ENCODE results near the gene UGGT1. TPM values are rescaled to one million over a fixed set of nuclear protein-coding genes. Genes with fewer than 3 reads are reported as not detected.

UGGT1 gene
- polyA plus RNA-seq, 1 of the 3 experiments (the other 2 are of a cell fraction): 20.0 TPM

DNA sequence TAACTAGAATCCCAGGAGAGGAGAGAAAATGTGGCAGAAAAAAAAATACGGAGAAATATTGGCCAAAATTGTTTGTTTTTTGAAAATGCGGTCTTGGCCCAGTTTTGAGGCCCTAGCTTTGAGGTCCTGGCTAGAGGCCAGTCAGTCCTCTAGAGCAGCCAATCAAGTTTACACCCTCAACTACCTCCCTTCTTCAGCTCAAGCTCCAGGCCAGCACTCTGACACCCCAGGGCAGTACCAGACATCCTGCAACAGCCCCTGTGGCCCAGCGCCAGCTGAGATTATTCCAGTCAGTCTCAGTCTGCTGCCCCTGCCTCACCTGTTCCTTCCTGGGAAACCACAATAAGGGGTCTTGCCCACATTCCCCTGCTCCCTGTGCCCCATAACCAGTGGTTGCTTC is 107.7 kb downstream of the UGGT1 start:
- H3K79me2 ChIP-seq (ENCODE audit: insufficient read depth): no peaks in the 10 kb centered on the region
- no peaks in the 10 kb centered on the region for H4K20me1 ChIP-seq (ENCODE audit: insufficient read depth)
- no peak overlapping the region for H3K4me2 ChIP-seq
- ChIA-PET POLR2A (interaction anchor here (0.7 kb wide), 1 partner anchor 23 kb away, joined by 3 read pairs; no protein-coding TSS in a partner anchor), CTCF (interaction anchor here (1.0 to 1.2 kb wide), 2 partner anchors 19 to 34 kb away, joined by 4 read pairs; no protein-coding TSS in a partner anchor)
- peaks cover 0 to 4% of the 10 kb centered on the region in 2 experiments; a peak in 1 of 4 replicates for H3K4me1 ChIP-seq (ENCODE audit: control insufficient read depth in 1 of 2, insufficient read depth in 2 of 2, low read depth in 1 of 2, low read length in 1 of 2)
- H2AFZ ChIP-seq (ENCODE audit: low read depth): no peak overlapping the region
- no peak overlapping the region for H3K27ac ChIP-seq (ENCODE audit: low read depth in 2 of 2, low read length in 1 of 2)
- no peak overlapping the region for H3K4me3 ChIP-seq (ENCODE audit: low read depth in 2 of 2, low read length in 1 of 2)
- no peaks in the 10 kb centered on the region for H3F3A ChIP-seq (replicated peaks; ENCODE audit: insufficient read depth)
- H3K36me3 ChIP-seq (replicated peaks in 1 of 2; ENCODE audit: control insufficient read depth in 1 of 2, insufficient read depth in 2 of 2, low read length in 1 of 2): peaks cover 0 to 2% of the 10 kb centered on the region in 2 experiments
- H3K9me2 ChIP-seq: no peaks in the 10 kb centered on the region
- no peaks in the 10 kb centered on the region for H3K27me3 ChIP-seq (ENCODE audit: insufficient read depth)
- H3K9ac ChIP-seq: no peak overlapping the region
- 91% methylated on average over 2 of the region's 3 CpGs for WGBS (ENCODE audit: low lambda C conversion rate)
- no peak for TF ChIP-seq IRF3 (IDR thresholded peaks at IDR 0.05; ENCODE audit: low read depth, low read length)
- no peak for TF ChIP-seq NRF1 (IDR thresholded peaks at IDR 0.05; ENCODE audit: low read depth, low read length)
- TF ChIP-seq CHD2 (IDR thresholded peaks at IDR 0.05; ENCODE audit: low read length, partially characterized antibody): no peak
- TF ChIP-seq FOXM1 (IDR thresholded peaks at IDR 0.05; ENCODE audit: low read depth): no peak
- TF ChIP-seq MEF2A (IDR thresholded peaks at IDR 0.05; ENCODE audit: borderline replicate concordance, low read depth): no peak
- TF ChIP-seq, protein P1, sequence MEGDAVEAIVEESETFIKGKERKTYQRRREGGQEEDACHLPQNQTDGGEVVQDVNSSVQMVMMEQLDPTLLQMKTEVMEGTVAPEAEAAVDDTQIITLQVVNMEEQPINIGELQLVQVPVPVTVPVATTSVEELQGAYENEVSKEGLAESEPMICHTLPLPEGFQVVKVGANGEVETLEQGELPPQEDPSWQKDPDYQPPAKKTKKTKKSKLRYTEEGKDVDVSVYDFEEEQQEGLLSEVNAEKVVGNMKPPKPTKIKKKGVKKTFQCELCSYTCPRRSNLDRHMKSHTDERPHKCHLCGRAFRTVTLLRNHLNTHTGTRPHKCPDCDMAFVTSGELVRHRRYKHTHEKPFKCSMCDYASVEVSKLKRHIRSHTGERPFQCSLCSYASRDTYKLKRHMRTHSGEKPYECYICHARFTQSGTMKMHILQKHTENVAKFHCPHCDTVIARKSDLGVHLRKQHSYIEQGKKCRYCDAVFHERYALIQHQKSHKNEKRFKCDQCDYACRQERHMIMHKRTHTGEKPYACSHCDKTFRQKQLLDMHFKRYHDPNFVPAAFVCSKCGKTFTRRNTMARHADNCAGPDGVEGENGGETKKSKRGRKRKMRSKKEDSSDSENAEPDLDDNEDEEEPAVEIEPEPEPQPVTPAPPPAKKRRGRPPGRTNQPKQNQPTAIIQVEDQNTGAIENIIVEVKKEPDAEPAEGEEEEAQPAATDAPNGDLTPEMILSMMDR (IDR thresholded peaks at IDR 0.05): no peak
- TF ChIP-seq EZH2phosphoT487 (IDR thresholded peaks at IDR 0.05; ENCODE audit: borderline replicate concordance, low read depth): no peak
- no peak for TF ChIP-seq YY1 (IDR thresholded peaks at IDR 0.05; ENCODE audit: low read depth)
- no peak for TF ChIP-seq TAF1 (IDR thresholded peaks at IDR 0.05; ENCODE audit: borderline replicate concordance, low read depth, low read length)
- no peak for TF ChIP-seq USF1 (IDR thresholded peaks at IDR 0.05; ENCODE audit: borderline replicate concordance, low read depth)
- TF ChIP-seq SMC3 (IDR thresholded peaks at IDR 0.05; ENCODE audit: low read depth, low read length): no peak
- TF ChIP-seq REST (IDR thresholded peaks at IDR 0.05; ENCODE audit: low read depth, low read length): no peak
- TF ChIP-seq, protein P2, sequence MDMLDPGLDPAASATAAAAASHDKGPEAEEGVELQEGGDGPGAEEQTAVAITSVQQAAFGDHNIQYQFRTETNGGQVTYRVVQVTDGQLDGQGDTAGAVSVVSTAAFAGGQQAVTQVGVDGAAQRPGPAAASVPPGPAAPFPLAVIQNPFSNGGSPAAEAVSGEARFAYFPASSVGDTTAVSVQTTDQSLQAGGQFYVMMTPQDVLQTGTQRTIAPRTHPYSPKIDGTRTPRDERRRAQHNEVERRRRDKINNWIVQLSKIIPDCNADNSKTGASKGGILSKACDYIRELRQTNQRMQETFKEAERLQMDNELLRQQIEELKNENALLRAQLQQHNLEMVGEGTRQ (IDR thresholded peaks at IDR 0.05; ENCODE audit: borderline replicate concordance, low read depth, low read length): no peak
- TF ChIP-seq RFX5 (IDR thresholded peaks at IDR 0.05; ENCODE audit: low read length): no peak
- no peak for TF ChIP-seq TCF12 (IDR thresholded peaks at IDR 0.05)
- no peak for TF ChIP-seq GATA2 (CRISPR knock-in tag; IDR thresholded peaks at IDR 0.05)
- no peak for TF ChIP-seq POLR2AphosphoS5 (IDR thresholded peaks at IDR 0.05; ENCODE audit: low read depth, low read length)
- H3K9me3 ChIP-seq: no peaks in the 10 kb centered on the region
- peak; percentile 55 for DNase-seq
